Endometrial microvascular endothelial cells (primary cell): ENCODE data around the gene IL21. TPM values are rescaled to one million over a fixed set of nuclear protein-coding genes. Genes with fewer than 3 reads are reported as not detected.

Experiments
- in situ Hi-C: cut with HindIII; loops from 2 replicates; pipeline ENCODE4 v1.10.0; 2017; ENCODE audit warnings: low sequenced_read_pairs, low pct_unique_long_range_greater_than_20kb; ENCODE audit errors: inconsistent ontology term
- total RNA-seq: library from RNA; depleted of rRNA; stranded (reverse); fragments of >200 nt; gene quantifications from one replicate; pipeline ENCODE4 v1.2.3, GENCODE V29; 2015; ENCODE audit errors: inconsistent ontology term

IL21 gene
- total RNA-seq, 1 donor from 2014 or later: not detected

DNA sequence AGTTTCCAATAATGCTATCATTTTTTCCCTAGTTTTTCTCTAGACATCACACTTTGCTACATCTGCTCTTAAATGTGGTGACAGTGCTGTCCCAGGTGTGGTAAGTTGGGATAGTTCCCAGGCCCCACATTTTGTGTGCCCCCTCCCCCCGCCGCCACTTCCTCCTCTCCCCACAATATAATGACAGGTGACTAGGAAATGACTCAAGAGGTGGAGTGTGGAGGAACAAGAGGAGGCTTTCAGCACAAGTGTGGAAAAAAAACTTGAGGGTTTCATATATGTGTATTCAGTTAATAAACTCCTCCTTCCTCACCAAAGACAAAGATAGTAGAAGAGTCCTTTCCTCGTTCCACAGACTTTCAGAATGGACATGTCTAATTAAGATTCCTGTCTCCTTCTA is 18.3 kb upstream of the IL21 start:
- in situ Hi-C loops: no loop called here

DNA sequence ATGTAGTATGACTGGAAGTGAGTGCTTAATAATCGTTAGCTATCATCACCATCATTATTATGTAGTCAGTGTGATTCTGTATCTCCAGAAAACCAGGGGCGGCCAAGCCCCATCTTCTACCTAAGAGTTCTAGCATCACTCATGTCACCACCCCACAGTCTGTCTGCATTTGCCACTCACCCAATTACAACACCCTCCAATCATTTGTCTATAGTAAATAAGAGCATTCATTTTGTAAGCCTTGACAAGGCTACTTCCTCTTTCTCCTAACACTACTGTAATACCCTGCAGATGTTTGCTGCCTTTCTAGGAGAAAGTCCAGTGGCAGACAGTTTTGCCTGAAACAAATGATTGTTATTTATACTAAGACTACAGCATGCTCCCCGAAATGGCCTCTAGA is 15.8 kb upstream of the IL21 start:
- in situ Hi-C loops: no loop called here

DNA sequence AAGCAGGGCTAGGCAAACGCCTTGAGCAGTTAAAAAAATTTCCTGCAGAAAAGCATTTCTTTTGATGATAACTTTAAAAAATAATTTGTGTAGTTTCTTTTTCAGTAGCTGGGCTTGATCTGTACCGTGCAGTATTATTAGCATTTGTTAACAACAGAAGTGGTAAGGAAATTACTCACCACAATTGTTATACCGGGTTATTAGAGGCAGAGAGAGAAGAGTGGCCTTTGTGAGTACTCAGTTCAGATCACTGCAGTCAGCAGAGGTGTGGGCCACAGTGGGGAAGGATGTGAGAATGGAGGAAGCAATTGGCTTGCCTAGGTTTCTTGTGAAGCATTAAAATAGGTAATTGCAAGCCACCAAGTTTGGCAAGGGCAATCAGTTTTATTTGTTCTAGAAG is 14.3 kb upstream of the IL21 start:
- in situ Hi-C loops: no loop called here

DNA sequence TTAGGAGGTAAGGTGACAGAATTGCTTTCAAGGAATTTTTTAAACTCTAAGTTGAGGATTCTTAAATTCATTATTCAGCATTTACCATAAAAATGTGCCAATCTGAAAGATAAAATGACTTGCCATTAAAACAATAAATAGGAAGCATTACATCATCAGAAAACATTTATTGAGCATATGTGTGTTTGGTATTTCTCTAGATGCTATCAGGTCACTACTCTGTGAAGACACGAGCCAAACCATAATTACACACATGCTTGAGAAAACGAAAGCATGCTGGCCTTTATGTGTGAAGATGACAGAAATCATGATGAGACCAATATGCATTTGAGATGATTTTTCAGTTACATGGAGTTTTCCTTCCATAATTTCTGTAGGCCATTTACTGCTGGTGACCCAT is 12.3 kb upstream of the IL21 start:
- in situ Hi-C loops: no loop called here

DNA sequence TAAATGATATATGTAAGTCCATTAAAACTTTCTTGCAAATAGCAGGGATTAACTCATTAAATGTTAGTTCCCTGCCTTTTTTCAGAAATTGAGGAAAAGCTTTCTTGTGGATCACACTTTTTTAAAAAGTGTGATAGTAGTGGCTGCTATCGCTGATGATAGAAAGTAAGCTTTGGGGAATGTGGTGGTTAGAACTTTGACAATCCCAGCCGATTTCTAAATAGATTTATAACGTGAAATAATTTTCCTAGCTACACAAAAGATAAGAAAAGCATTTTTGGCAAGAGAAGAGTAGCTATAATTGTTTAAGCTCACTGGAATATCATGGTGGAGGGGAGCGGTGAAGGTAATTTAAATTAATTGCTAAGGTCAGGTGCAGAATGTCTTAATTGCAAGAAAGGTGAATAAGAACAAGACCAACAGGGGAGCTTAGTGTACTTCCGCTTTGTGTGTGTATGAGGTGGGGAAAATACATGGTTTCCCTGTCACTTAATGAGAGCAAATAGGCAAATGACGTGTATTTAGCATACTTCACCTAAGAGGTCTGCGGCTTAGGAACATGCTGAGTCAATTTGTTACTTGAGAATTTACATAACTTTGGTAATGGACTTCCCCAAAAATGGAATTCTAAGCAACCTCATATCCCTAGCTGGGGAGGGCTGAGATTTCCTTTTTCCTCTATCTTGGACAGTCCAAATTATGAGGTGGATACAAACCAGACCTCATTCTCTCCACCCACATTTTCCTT is 11.7 kb upstream of the IL21 start:
- in situ Hi-C loops: no loop called here

DNA sequence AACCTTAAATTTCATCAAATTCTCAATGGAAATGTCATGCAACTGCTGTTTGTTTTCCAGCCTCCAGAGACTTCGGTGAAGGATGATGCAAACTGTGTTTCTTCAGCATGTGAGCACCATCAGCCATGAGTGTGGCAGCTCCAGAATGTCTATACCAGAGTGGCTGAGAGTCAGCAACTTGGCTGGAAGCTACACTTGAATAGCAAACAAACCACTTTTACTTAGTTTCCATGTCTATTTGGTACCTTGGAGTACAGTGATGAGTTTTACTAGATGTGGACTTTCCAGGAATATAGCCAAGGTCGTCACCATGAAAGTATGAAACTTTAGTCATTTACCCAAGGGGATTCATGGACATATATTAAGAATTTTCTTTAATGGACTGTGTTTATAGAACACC is 4.3 kb upstream of the IL21 start:
- in situ Hi-C loops: no loop called here

DNA sequence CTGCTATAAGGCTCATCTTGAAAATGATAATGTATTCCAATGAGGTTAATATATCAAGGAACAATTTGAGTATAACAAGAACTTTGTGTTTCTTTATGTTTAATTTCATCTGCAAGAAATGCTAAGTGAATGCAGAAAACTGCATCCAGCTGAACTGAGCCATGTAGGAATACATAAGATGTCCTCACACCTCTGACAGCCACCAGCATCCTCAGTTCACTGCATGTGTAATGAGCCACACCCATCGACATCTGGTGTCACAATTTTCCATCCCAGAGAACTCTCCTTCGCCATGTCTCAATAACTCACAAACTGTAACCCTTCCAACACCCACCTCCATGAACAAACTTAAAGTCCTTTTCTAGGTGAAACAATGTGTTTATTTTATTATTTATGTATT is 3.3 kb upstream of the IL21 start:
- in situ Hi-C loops: loop anchor here (25.0 kb wide), 1 partner anchor 288 kb away; the partner anchor contains the start of gene NUDT6

DNA sequence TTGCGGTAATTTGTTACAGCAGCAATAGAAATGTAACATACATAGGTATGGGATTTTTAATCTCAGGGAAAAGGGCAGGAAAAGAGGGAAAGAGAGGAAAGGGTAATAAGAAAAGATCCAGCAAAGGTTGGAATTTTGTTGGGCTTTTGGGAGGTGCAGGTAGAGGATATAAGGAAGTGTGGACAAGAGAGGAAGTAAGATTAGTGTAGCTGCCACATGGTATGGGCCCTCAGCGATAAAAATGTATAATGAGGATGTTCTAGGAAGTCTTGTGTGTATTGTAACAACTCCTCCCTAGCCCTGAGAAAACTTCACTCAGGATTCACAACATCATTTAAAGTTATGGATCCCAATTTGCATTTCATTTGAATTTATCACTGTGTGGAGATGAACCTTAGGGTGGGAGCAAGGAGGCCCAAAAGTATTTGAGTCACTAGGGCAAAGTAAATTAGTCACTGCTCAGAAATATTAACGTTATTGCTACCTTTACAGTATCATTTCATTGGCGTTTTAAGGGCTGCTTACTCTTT is 2.8 kb upstream of the IL21 start:
- in situ Hi-C loops: loop anchor here (25.0 kb wide), 1 partner anchor 289 kb away; the partner anchor contains the start of gene NUDT6

DNA sequence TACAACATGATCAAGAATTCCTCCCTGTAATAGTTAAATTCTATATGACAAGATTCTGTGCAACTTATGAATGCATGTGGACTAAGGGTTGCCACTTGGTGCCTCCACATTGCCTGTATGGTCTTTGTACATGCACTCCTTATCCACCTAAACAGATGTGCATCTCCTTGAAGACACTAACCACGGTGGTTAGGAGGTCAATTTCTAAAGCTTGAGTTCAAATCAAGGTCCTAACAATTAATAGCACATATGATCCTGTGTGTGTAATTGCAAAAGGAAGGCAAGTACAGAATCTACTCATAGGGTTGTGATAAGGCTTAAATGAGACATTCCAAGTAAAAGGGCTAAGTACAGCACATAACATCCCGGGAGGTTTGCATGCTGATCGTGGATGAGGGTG is 1.5 kb upstream of the IL21 start:
- in situ Hi-C loops: loop anchor here (25.0 kb wide), 1 partner anchor 290 kb away; the partner anchor contains the start of gene NUDT6

DNA sequence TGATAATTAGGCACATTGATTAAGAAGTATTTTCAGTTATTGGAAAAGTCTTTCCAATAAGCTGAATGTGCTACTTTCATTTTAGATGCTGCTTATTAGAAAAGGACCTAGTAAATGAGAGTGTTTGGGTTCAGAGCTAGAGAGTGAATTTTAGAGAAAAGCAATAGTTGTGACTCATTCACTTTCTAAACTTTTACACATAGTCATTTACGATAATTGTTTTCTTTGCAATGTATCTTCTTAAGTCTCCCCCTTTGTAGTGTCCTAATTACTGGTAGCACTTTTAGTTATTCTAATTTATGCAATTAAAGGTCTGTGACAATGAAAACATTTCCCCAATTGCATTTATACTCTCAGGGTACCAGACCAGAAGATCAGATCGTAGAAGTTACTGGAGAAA is 1.3 kb downstream of the IL21 start:
- in situ Hi-C loops: loop anchor here (25.0 kb wide), 1 partner anchor 293 kb away; the partner anchor contains the start of gene NUDT6

DNA sequence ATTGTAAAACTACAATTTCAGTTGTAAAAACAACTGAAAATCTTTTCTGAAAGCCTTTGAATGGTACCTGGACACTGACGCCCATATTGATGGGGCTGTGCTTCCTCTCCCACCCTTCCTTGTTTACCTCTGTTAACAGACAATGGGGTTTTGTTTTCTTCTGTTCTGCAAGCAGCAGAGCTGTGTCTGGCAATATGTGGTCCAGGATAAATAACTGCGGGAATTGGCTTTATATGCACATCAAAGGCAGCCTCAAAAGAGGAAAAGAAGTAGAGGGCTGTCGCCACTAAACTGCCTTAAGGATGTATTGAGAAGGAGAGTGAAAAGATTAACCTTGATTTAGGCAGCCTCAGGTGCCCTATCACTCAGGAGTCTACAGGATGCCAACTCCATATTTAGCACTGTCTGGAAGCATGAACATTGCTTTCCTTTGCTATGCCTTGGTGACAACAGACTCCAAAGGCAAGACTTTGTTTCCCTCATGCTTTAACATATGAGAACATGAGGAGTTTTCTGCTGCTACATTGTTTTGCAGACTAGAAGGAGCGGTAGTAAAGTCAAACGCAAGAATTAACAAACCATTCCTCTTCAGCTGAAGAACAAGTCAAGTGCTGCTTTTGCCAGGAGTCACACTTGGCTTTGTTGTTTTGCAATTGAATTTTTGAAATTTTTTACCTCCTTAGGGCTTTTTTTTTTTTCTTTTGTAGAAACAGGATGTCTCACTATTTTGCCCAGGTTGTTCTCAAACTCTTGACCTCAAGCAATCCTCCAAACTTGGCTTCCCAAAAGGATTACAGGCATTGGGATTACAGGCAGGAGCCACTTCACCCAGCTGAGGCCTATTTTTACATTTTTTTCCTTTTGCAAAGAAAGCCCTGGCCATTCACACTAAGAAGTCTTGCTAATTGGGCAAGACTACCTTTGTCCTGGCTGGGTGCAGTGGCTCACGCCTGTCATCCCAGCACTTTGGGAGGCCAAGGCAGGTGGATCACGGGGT is 3.0 kb downstream of the IL21 start:
- in situ Hi-C loops: loop anchor here (25.0 kb wide), 1 partner anchor 294 kb away; the partner anchor contains the start of gene NUDT6

DNA sequence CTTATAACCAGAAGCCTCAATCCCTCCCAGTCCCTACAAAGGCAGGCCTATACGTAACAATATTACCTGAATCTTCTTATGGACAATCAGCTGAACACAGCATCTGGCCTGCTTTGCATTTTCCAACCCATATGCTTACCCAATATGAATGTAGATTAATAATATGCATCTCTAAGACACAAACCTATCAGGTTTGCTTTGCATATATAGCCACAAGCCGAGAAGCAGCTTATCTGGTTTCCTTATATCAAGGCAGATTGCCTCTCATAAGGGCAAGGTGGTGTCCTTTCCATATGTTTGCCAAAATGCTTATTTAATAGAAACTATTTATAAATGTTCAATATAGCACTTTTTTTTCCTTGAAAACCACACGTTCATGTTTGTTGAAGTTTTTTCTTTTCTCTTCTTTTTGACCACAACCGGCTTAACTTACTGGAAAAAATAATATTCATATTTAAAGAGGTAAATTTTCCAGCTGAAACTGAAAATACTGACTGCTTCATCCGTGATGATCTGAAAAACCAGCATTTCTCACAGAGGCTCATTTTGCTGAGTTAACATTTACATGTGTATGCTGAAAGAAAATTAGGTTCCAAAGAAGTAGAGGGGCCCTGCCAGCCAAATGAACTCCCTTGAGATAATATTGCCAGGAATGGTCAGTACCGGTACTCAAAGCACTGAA is 3.8 kb downstream of the IL21 start:
- in situ Hi-C loops: loop anchor here (25.0 kb wide), 1 partner anchor 295 kb away; the partner anchor contains the start of gene NUDT6

DNA sequence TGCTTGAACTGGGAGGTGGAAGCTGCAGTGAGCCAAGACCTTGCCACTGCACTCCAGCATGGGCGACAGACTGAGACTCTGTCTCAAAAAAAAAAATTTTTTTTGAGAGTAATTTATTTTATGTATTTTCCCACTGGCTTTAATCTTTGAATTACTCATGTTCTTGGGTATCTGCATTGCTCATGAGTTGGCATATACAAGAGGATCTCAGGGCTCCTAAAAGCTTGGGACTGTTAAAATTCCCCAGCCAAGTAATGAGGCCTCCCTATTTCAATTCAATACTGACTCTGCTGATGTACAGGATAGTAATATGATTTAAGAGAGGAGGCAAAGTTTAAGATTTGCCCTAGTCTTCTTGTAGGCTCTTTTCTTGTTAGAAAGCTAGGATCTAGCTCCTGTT is 6.2 kb downstream of the IL21 start:
- in situ Hi-C loops: loop anchor here (25.0 kb wide), 1 partner anchor 298 kb away; the partner anchor contains the start of gene NUDT6

DNA sequence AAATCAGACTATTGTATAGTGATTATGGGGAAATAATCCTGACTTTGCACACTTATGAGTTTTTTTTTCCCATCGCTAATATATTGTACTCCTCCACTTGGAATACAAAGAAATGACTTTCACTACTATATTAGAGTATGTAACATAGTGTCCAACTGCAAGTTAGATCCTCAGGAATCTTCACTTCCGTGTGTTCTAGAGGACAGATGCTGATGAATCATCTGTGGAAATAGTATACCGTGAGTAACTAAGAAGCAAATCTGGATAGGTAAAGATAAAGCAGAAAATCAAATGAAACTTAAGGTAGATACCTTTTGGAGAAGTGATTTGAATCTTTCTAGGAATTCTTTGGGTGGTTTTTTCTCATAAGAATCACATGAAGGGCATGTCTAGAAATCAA is 8.3 kb downstream of the IL21 start:
- in situ Hi-C loops: loop anchor here (25.0 kb wide), 1 partner anchor 300 kb away; the partner anchor contains the start of gene NUDT6

DNA sequence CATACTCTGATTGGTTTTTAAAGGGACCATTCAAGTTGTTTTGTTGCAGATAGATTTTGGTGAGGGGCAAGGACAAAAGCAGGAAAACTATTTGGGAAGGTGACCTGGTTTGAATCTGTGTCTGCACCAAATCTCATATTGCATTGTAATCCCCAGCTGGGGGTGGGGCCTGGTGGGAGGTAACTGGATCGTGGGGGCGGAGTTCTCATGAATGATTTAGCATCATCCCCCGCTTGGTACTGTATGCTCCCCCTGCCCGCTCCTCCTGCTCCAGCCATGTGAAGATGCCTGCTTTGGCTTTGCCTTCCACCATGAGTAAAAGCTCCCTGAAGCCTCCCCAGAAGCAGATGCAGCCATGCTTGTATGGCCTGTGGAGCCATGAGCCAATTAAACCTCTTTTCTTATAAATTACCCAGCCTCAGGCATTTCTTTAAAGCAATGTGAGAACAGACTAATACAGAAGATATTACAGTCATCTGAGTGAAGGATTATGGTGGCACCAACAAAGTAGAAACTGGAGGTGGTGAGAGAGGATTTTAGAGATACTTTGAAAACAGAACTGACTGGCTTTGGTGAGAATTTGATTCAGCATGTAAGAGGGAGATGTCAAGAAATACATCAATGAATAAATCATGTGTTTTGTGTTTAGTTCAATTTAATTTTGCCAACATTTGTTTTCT is 14.4 kb downstream of the IL21 start:
- in situ Hi-C loops: loop anchor here (25.0 kb wide), 1 partner anchor 306 kb away; the partner anchor contains the start of gene NUDT6

DNA sequence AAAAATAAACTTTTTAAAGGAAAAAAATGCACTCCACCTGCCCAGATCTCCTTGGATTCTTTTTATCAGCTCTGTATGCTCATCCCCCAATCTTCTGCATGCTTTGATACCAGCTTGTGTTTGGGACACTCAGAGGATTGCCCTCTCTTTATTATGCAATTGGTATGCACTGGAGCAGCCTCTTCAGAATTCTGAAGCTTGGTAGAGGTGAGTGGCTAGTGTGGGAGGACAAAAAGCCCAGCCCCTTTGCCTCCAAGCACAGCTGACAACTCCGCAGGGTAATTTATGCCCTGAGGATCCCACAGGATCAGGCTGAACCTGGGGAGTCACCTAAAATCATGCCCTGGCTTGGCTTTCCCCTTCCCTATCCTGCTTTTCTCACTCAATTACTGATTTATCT is 16.7 kb downstream of the IL21 start:
- in situ Hi-C loops: loop anchor here (25.0 kb wide), 1 partner anchor 308 kb away; the partner anchor contains the start of gene NUDT6

DNA sequence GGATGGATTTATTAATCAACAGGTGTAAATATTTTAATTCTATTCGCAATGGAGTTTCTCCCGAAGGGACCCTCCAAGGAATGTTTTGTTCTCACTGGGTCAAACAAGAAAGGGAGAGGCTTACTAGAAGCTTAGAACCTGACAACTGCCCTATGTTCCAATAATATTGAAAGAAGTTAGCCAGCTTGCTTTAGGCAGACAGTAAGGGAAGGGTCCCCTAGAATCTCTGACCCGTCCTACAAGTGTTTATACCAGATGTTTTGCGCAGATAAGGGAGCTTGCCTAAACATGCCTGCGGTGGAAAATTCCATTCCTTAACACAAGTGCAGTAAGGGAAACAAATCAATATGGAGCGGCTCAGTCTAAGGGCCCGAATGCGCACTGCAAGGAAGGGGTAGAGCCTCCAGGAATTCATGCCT is 17.7 kb downstream of the IL21 start:
- in situ Hi-C loops: loop anchor here (25.0 kb wide), 1 partner anchor 309 kb away; the partner anchor contains the start of gene NUDT6
